Thyroid gland (tissue), 4 donors: Measurements from ENCODE around the gene RNF213. TPM values are rescaled to one million over a fixed set of nuclear protein-coding genes. Genes with fewer than 3 reads are reported as not detected.

Source experiments
- DNase-seq, 2 donors: peaks; one replicate each; pipeline ENCODE4 v3.0.0-alpha.2; 2019
- H3K27ac ChIP-seq, 3 donors: fragments of 200-600 bp; sonication (generic); 1 replicate in 2 of 3; 2 replicates in 1 of 3; pipeline ENCODE4 v1.5.1; 2016 to 2019; ENCODE audit warnings: mild to moderate bottlenecking in 1 of 3, moderate library complexity in 1 of 3
- H3K27me3 ChIP-seq: fragments of 200-600 bp; sonication (generic); one replicate; pipeline ENCODE4 v1.5.1; 2019
- H3K36me3 ChIP-seq, 2 donors: fragments of 200-600 bp; sonication (generic); one replicate each; pipeline ENCODE4 v1.5.1; 2016 to 2019
- H3K4me1 ChIP-seq, 2 donors: fragments of 200-600 bp; sonication (generic); one replicate each; pipeline ENCODE4 v1.5.1; 2017 to 2019
- H3K4me3 ChIP-seq, 3 donors: fragments of 200-600 bp; sonication (generic); replicated peaks in 1 of 3; 1 replicate in 2 of 3; 2 replicates in 1 of 3; pipeline ENCODE4 v1.5.1; 2016; ENCODE audit warnings: mild to moderate bottlenecking in 1 of 3
- H3K9me3 ChIP-seq: fragments of 200-600 bp; sonication (generic); one replicate; pipeline ENCODE4 v1.5.1; 2017
- CTCF ChIP-seq, 6 experiments: fragments of 200-600 bp in 3 of 6; fragments of 450-650 bp in 3 of 6; sonication (generic) in 3 of 6; IDR thresholded peaks; one replicate each; pipeline ENCODE4 v1.5.1; 2016 to 2019; ENCODE audit warnings: antibody characterized with exemption in 6 of 6, mild to moderate bottlenecking in 2 of 6, inconsistent platforms in 1 of 6, moderate library complexity in 1 of 6
- POLR2A ChIP-seq, 2 donors: fragments of 450-650 bp; IDR thresholded peaks; one replicate each; pipeline ENCODE4 v1.6.1; 2017; ENCODE audit warnings: antibody characterized with exemption in 2 of 2, mild to moderate bottlenecking in 2 of 2, moderate library complexity in 1 of 2
- WGBS, 2 donors: methylation state at CpG; one replicate each; pipeline ENCODE4 v1.1.5; 2017; 5-methylcytosine and 5-hydroxymethylcytosine counted together
- intact Hi-C: fragments of 100-400 bp; cut with DNase I; formaldehyde crosslinking; loops from one replicate; pipeline ENCODE4 v1.15.1; 2023
- microRNA-seq: library from miRNA; unstranded; fragments of <30 nt; microRNA quantifications from one replicate; pipeline ENCODE4, GENCODE V29; 2016
- small RNA-seq: library from RNA; depleted of rRNA; stranded (forward); fragments of <200 nt; gene quantifications from one replicate; pipeline ENCODE3, GENCODE V24; 2016
- total RNA-seq, 4 donors: library from RNA; depleted of rRNA; stranded (reverse); fragments of >200 nt; gene quantifications; one replicate each; pipeline ENCODE4 v1.2.3, GENCODE V29; 2016

RNF213 gene
- total RNA-seq, 4 donors from 2014 or later = 107 to 245 (median 187) TPM

GRCh38 chr17:80447790-80448189, 187.1 kb downstream of the RNF213 start:
- no peak for DNase-seq
- WGBS, 2 donors = 73 to 75% methylated on average over 3 of the region's 4 CpGs
- intact Hi-C loops = no loop called here

More at GRCh38 chr17:80447790-80448189, 187.1 kb downstream of the RNF213 start:
- Histone ChIP-seq H3K4me1 (no peaks in the 10 kb centered on the region), H3K9me3 (no peaks in the 10 kb centered on the region), H3K27ac (no peak overlapping the region), H3K4me3 (no peak overlapping the region), H3K36me3 (no peaks in the 10 kb centered on the region), H3K27me3 (no peaks in the 10 kb centered on the region)
- no peak for TF ChIP-seq POLR2A (IDR thresholded peaks at IDR 0.05)
- TF ChIP-seq CTCF (IDR thresholded peaks at IDR 0.05) = no peak

Small RNAs within 50 kb of the gene (microRNA-seq; reads per million reads assigned to microRNA genes)
- gene MIR4730 = not detected

Small RNAs within 50 kb of the gene (small RNA-seq; reads per million reads assigned to genes)
- 0.28 reads per million for gene MIR4730

Other genes starting within 250 kb of the RNF213 start
- 10 to 100 TPM; 25.4 to 32.2 (median 29.8) TPM for gene TBC1D16, start 225.0 kb upstream of the RNF213 start, total RNA-seq
- gene CCDC40, start 224.2 kb upstream of the RNF213 start, total RNA-seq = 10 to 100 TPM in 2 of 4 donors, 1 to 10 TPM in 2; 6.7 to 17.3 (median 9.4) TPM
- gene GAA, start 159.3 kb upstream of the RNF213 start, total RNA-seq = 100 to 1,000 TPM in 1 of 4 donors, 10 to 100 TPM in 3; 42.1 to 131 (median 83.2) TPM
- gene EIF4A3, start 113.7 kb upstream of the RNF213 start, total RNA-seq = 10 to 100 TPM; 42.9 to 79.8 (median 47.4) TPM
- gene CARD14, start 90.8 kb upstream of the RNF213 start, total RNA-seq = 1 to 10 TPM in 1 of 4 donors, under 1 TPM in 1, not detected in 2; 0.34 to 3.9 TPM
- gene SGSH, start 40.5 kb upstream of the RNF213 start, total RNA-seq = 10 to 100 TPM; 31.8 to 48.5 (median 38.2) TPM
- gene SLC26A11, start 40.4 kb upstream of the RNF213 start, total RNA-seq = 10 to 100 TPM; 25.1 to 65.3 (median 31.7) TPM
- 10 to 100 TPM; 18.8 to 37.1 (median 21.2) TPM for gene ENDOV, start 154.3 kb downstream of the RNF213 start, total RNA-seq
- gene NPTX1, start 215.8 kb downstream of the RNF213 start, total RNA-seq = under 1 TPM in 2 of 4 donors, not detected in 2; 0.92 to 0.98 TPM